Neural cell (in vitro differentiated cells): Measurements from ENCODE around the gene OGT.

Source experiments
- EZH2 ChIP-seq: fragments of 200-600, 300-800 bp; shearing (Covaris generic), sonication (generic); IDR thresholded peaks from 2 replicates; pipeline ENCODE4 v1.6.1; 2014; ENCODE audit warnings: antibody characterized with exemption, low read length, borderline replicate concordance, mild to moderate bottlenecking; ENCODE audit not compliant: insufficient read depth, poor library complexity, severe bottlenecking
- POLR2AphosphoS5 ChIP-seq: IDR thresholded peaks from 2 replicates; pipeline ENCODE4 v1.6.1; 2012
- RAD21 ChIP-seq: fragments of 450-650 bp; conservative IDR thresholded peaks from 2 replicates; pipeline ENCODE4 v1.6.1; 2014; ENCODE audit warnings: antibody characterized with exemption, mild to moderate bottlenecking, moderate library complexity
- TF ChIP-seq, protein P1 (sequence below): fragments of 450-650 bp; IDR thresholded peaks from 2 replicates; pipeline ENCODE4 v1.5.1; 2014; ENCODE audit warnings: antibody characterized with exemption, mild to moderate bottlenecking, moderate library complexity; ENCODE audit not compliant: poor library complexity, severe bottlenecking

GRCh38 chrX:71525316-71525715, 7.6 kb upstream of the OGT start:
- TF ChIP-seq, protein P1, sequence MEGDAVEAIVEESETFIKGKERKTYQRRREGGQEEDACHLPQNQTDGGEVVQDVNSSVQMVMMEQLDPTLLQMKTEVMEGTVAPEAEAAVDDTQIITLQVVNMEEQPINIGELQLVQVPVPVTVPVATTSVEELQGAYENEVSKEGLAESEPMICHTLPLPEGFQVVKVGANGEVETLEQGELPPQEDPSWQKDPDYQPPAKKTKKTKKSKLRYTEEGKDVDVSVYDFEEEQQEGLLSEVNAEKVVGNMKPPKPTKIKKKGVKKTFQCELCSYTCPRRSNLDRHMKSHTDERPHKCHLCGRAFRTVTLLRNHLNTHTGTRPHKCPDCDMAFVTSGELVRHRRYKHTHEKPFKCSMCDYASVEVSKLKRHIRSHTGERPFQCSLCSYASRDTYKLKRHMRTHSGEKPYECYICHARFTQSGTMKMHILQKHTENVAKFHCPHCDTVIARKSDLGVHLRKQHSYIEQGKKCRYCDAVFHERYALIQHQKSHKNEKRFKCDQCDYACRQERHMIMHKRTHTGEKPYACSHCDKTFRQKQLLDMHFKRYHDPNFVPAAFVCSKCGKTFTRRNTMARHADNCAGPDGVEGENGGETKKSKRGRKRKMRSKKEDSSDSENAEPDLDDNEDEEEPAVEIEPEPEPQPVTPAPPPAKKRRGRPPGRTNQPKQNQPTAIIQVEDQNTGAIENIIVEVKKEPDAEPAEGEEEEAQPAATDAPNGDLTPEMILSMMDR: no peak
- TF ChIP-seq EZH2 (no peak), RAD21 (no peak), POLR2AphosphoS5 (no peak)
